ENCODE measurements around the gene WIF1. TPM values are rescaled to one million over a fixed set of nuclear protein-coding genes. Genes with fewer than 3 reads are reported as not detected.

Gene WIF1
- total and polyA plus RNA-seq, 2 donors (not counting 1 experiment from before 2014, with no cell fraction given): under 0.01 to 0.02 TPM

- H3K9ac ChIP-seq (ENCODE audit: insufficient read depth, low read length): no peak overlapping the region
- H3K9me3 ChIP-seq (ENCODE audit: control insufficient read depth, insufficient read depth, low read depth, low read length): no peaks in the 10 kb centered on the region
- no peak overlapping the region for H3K4me2 ChIP-seq (ENCODE audit: extremely low read depth, insufficient read depth, low read length)
- peaks cover 3% of the 10 kb centered on the region for H3K27me3 ChIP-seq (ENCODE audit: control insufficient read depth, insufficient read depth, low read length)
- H2AFZ ChIP-seq (ENCODE audit: low read length): no peak overlapping the region
- peak in 1 of 2 donors; percentile 33 for DNase-seq (ENCODE audit: low read depth in 2 of 2)
- no peaks in the 10 kb centered on the region for H3K79me2 ChIP-seq (ENCODE audit: control insufficient read depth, insufficient read depth, low read length)
- no peaks in the 10 kb centered on the region for H3K4me1 ChIP-seq (ENCODE audit: control insufficient read depth, extremely low read depth, insufficient read depth, low read length)
- no peak overlapping the region for H3K27ac ChIP-seq (ENCODE audit: insufficient read depth, low read length)
- TF ChIP-seq EZH2 (IDR thresholded peaks at IDR 0.05; ENCODE audit: low read length, missing control alignments): no peak
- TF ChIP-seq CTCF (conservative IDR thresholded peaks at IDR 0.05 in 1 of 2, IDR thresholded peaks at IDR 0.05 in 1 of 2; ENCODE audit: low read depth in 1 of 2, low read length in 2 of 2): no peak
- no peaks in the 10 kb centered on the region for H4K20me1 ChIP-seq (ENCODE audit: control insufficient read depth, extremely low read depth, insufficient read depth, low read length)
- no peaks in the 10 kb centered on the region for H3K36me3 ChIP-seq (ENCODE audit: control insufficient read depth, insufficient read depth, low read length)
- H3K4me3 ChIP-seq (replicated peaks in 1 of 4; ENCODE audit: control extremely low read depth in 1 of 4, insufficient read depth in 1 of 4, low read depth in 3 of 4, low read length in 4 of 4): no peak overlapping the region
Measured at GRCh38 chr12:65084579-65084978, 36.5 kb downstream of the WIF1 start.

GRCh38 chr12:65083581-65083980 is 37.5 kb downstream of the WIF1 start:
- Histone ChIP-seq H4K20me1 (ENCODE audit: control insufficient read depth, extremely low read depth, insufficient read depth, low read length) (no peaks in the 10 kb centered on the region), H3K4me2 (ENCODE audit: extremely low read depth, insufficient read depth, low read length) (no peak overlapping the region), H2AFZ (ENCODE audit: low read length) (no peak overlapping the region), H3K36me3 (ENCODE audit: control insufficient read depth, insufficient read depth, low read length) (no peaks in the 10 kb centered on the region), H3K9ac (ENCODE audit: insufficient read depth, low read length) (no peak overlapping the region), H3K4me1 (ENCODE audit: control insufficient read depth, extremely low read depth, insufficient read depth, low read length) (no peaks in the 10 kb centered on the region), H3K79me2 (ENCODE audit: control insufficient read depth, insufficient read depth, low read length) (no peaks in the 10 kb centered on the region), H3K9me3 (ENCODE audit: control insufficient read depth, insufficient read depth, low read depth, low read length) (no peaks in the 10 kb centered on the region), H3K4me3 (replicated peaks in 1 of 4; ENCODE audit: control extremely low read depth in 1 of 4, insufficient read depth in 1 of 4, low read depth in 3 of 4, low read length in 4 of 4) (no peak overlapping the region), H3K27me3 (ENCODE audit: control insufficient read depth, insufficient read depth, low read length) (peaks cover 3% of the 10 kb centered on the region), H3K27ac (ENCODE audit: insufficient read depth, low read length) (no peak overlapping the region)
- no peak for TF ChIP-seq CTCF (conservative IDR thresholded peaks at IDR 0.05 in 1 of 2, IDR thresholded peaks at IDR 0.05 in 1 of 2; ENCODE audit: low read depth in 1 of 2, low read length in 2 of 2)
- no peak for TF ChIP-seq EZH2 (IDR thresholded peaks at IDR 0.05; ENCODE audit: low read length, missing control alignments)
- DNase-seq (ENCODE audit: low read depth in 2 of 2): no peak

- H4K20me1 ChIP-seq (ENCODE audit: control insufficient read depth, extremely low read depth, insufficient read depth, low read length): no peaks in the 10 kb centered on the region
- TF ChIP-seq EZH2 (IDR thresholded peaks at IDR 0.05; ENCODE audit: low read length, missing control alignments) (no peak), CTCF (conservative IDR thresholded peaks at IDR 0.05 in 1 of 2, IDR thresholded peaks at IDR 0.05 in 1 of 2; ENCODE audit: low read depth in 1 of 2, low read length in 2 of 2) (no peak)
- H3K4me1 ChIP-seq (ENCODE audit: control insufficient read depth, extremely low read depth, insufficient read depth, low read length): no peaks in the 10 kb centered on the region
- H2AFZ ChIP-seq (ENCODE audit: low read length): no peak overlapping the region
- H3K4me3 ChIP-seq (replicated peaks in 1 of 4; ENCODE audit: control extremely low read depth in 1 of 4, insufficient read depth in 1 of 4, low read depth in 3 of 4, low read length in 4 of 4): no peak overlapping the region
- no peaks in the 10 kb centered on the region for H3K36me3 ChIP-seq (ENCODE audit: control insufficient read depth, insufficient read depth, low read length)
- H3K79me2 ChIP-seq (ENCODE audit: control insufficient read depth, insufficient read depth, low read length): no peaks in the 10 kb centered on the region
- no peak overlapping the region for H3K27ac ChIP-seq (ENCODE audit: insufficient read depth, low read length)
- H3K27me3 ChIP-seq (ENCODE audit: control insufficient read depth, insufficient read depth, low read length): peaks cover 3% of the 10 kb centered on the region
- H3K9me3 ChIP-seq (ENCODE audit: control insufficient read depth, insufficient read depth, low read depth, low read length): no peaks in the 10 kb centered on the region
- H3K4me2 ChIP-seq (ENCODE audit: extremely low read depth, insufficient read depth, low read length): no peak overlapping the region
- H3K9ac ChIP-seq (ENCODE audit: insufficient read depth, low read length): no peak overlapping the region
- no peak for DNase-seq (ENCODE audit: low read depth in 2 of 2)
Measured at GRCh38 chr12:65082406-65082805, 38.7 kb downstream of the WIF1 start.

Data from fibroblast of lung (primary cell).